Subcutaneous adipose tissue (tissue), 4 donors: Measurements from ENCODE around the gene TP53BP1. TPM values are rescaled to one million over a fixed set of nuclear protein-coding genes. Genes with fewer than 3 reads are reported as not detected.

ENCODE experiments used
- total RNA-seq, 4 donors: library from RNA; depleted of rRNA; stranded (reverse); fragments of >200 nt; gene quantifications; one replicate each; pipeline ENCODE4 v1.1.0, GENCODE V29; 2016
- TF ChIP-seq, protein P1 (sequence below): fragments of 450-650 bp; IDR thresholded peaks from one replicate; pipeline ENCODE4 v1.5.1; 2016; ENCODE audit warnings: low read depth, mild to moderate bottlenecking, control low read depth, antibody characterized with exemption, moderate library complexity

The TP53BP1 gene
- total RNA-seq, 4 donors from 2014 or later: 29.3 to 49.5 (median 40.2) TPM

GRCh38 chr15:43523646-43524045 is 30.7 kb upstream of the TP53BP1 start:
- TF ChIP-seq, protein P1, sequence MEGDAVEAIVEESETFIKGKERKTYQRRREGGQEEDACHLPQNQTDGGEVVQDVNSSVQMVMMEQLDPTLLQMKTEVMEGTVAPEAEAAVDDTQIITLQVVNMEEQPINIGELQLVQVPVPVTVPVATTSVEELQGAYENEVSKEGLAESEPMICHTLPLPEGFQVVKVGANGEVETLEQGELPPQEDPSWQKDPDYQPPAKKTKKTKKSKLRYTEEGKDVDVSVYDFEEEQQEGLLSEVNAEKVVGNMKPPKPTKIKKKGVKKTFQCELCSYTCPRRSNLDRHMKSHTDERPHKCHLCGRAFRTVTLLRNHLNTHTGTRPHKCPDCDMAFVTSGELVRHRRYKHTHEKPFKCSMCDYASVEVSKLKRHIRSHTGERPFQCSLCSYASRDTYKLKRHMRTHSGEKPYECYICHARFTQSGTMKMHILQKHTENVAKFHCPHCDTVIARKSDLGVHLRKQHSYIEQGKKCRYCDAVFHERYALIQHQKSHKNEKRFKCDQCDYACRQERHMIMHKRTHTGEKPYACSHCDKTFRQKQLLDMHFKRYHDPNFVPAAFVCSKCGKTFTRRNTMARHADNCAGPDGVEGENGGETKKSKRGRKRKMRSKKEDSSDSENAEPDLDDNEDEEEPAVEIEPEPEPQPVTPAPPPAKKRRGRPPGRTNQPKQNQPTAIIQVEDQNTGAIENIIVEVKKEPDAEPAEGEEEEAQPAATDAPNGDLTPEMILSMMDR: no peak

- TF ChIP-seq, protein P1: no peak
Measured at GRCh38 chr15:43522247-43522646, 29.3 kb upstream of the TP53BP1 start.

DNA sequence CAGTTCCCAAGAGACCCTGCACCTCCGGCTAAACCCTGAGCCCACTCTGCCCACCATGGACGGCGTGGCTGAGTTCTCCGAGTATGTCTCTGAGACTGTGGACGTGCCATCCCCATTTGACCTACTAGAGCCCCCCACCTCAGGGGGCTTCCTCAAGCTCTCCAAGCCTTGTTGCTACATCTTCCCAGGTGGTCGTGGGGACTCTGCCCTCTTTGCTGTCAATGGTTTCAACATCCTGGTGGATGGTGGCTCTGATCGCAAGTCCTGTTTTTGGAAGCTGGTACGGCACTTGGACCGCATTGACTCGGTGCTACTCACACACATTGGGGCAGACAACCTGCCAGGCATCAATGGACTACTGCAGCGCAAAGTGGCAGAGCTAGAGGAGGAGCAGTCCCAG is 28.5 kb upstream of the TP53BP1 start:
- TF ChIP-seq, protein P1: no peak

DNA sequence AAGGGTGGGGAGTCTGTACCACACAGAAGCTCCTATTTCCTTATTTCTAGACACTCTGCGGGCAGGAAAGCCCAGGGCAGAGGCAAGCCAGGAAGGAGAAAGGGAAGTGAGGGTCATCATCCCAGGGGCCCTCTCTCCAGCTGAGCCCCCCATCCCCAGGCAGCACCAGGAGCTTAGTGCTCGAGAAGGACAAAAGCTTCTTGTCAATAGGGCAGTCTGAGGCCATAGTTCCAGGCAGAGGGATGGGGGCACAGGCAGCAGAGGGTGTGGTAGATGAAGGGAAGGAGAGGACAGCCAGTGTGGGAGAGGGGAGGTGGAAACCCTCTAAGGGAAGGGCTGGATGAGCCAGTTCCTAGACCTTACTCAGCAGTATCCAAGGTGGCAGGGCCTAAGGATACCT is 27.2 kb upstream of the TP53BP1 start:
- TF ChIP-seq, protein P1: no peak

GRCh38 chr15:43519196-43519595 is 26.2 kb upstream of the TP53BP1 start:
- TF ChIP-seq, protein P1: no peak

DNA sequence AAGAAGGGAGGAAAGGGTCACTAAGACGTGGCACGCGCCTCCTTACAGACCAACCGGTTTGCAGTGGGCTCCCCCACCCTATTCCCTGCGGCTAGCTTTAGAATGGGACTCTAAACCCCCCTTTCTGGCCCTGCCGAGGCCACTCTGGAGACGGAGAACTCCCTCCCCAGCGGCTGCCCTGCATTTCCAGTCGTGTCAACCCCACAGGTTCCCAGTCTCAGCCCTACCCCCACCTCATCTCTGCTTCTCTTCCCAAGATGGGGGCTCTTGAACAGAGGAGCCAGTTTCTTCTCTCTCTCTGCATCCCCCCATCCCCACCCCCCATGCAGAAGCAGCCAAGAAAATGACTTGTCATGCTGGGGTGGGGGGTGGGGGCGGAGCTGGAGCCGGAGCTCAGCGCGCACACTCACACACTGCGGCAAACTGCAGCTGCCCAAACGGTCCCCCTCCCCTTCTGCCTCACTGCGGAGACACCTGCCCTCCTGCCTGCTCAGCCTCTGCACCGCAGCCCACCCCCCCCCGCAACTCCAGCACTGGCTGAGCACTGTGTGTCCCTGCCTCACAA is 25.3 kb upstream of the TP53BP1 start:
- TF ChIP-seq, protein P1: no peak

DNA sequence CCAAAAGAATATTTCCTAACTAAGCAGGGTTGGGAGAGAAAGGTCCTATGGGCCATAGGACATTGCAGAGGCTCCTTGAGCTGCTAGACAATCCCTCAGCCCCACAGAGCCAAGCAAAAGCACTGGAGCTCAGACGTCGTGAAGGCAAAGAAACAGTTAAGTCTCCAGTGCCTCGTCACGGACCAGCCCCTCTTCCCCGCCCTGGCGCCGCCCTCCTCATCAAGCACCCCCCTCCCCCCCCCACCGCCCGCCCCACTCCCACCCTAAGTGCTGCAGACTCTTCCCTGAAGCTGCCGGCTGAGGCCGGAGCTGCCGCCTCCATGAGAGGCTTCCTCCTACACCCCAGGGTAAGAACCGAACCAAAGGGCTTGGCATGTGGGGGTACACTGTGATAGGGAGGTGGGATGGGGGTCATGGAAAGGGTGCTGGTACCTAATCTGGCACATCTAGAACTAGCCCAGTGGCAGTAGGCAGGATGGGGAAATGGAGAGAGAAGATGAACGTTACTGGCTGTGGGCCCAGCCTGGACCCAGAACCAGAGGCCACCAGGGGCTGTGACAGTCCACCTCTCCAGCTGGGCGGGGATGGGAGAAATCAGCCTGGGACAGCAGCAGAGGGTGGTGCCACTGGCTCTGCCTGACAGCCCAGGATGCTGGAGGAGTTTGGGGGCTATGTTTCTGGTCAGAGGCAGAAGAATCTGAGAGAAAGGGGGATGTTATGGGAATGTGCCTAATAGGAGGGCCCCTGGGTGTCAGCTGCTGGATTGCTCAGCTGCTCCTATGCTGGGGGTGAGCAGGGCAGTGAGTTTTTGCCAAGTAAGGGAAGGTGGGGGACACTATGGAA is 24.6 kb upstream of the TP53BP1 start, which contains the start of gene MAP1A:
Gene MAP1A (plus strand): TSS at position 255 of the 843 bp plus-strand sequence. CDS start 3,866 bp downstream, outside the sequence.
- TF ChIP-seq, protein P1: no peak
